Pulmonary artery endothelial cell (primary cell): ENCODE measurements around the gene PPP2R5C. TPM values are rescaled to one million over a fixed set of nuclear protein-coding genes. Genes with fewer than 3 reads are reported as not detected.
A peak's percentile ranks its signal among the peaks of the same experiment; 100 is the strongest.
"Not testable (repeated sequence)": the region's sequence is repeated elsewhere in the genome, so short reads cannot be mapped to it uniquely, and the experiment has no call there.

Experiments used
- DNase-seq: peaks from one replicate; pipeline ENCODE4 v3.0.0-alpha.2; 2011; ENCODE audit warnings: low read depth, low spot score
- total RNA-seq: library from RNA; depleted of rRNA; stranded (reverse); fragments of >200 nt; gene quantifications from 2 replicates; pipeline ENCODE4 v1.2.3, GENCODE V29; 2014

PPP2R5C gene
- total RNA-seq: 81.4 and 81.5 TPM in 2 replicates

GRCh38 chr14:101761032-101761880 lies at the start of gene PPP2R5C:
TSS of gene PPP2R5C (plus strand) at chr14:101761709. CDS start at chr14:101761894, 185 bp downstream.
- DNase-seq: peak; percentile 59

DNA sequence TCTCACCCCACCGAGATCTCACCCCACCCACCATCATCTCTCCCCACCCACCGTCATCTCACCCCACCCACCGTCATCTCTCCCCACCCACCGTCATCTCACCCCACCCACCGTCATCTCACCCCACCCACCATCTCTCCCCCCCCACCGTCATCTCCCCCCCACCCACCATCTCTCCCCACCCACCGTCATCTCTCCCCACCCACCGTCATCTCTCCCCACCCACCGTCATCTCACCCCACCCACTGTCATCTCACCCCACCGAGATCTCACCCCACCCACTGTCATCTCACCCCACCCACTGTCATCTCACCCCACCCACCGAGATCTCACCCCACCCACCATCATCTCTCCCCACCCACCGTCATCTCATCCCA lies 49.7 kb upstream of the PPP2R5C start:
- DNase-seq: not testable (repeated sequence)

DNA sequence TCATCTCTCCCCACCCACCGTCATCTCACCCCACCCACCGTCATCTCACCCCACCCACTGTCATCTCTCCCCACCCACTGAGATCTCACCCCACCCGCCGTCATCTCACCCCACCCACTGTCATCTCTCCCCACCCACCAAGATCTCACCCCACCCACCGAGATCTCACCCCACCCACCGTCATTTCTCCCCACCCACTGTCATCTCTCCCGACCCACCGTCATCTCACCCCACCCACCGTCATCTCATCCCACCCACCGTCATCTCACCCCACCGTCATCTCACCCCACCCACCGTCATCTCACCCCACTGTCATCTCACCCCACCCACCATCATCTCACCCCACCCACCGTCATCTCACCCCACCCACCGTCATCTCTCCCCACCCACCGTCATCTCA lies 49.2 kb upstream of the PPP2R5C start:
- DNase-seq: not testable (repeated sequence)

GRCh38 chr14:101713091-101713490 lies 48.4 kb upstream of the PPP2R5C start:
- DNase-seq: not testable (repeated sequence)

GRCh38 chr14:101713621-101714349 lies 47.7 kb upstream of the PPP2R5C start:
- DNase-seq: no peak

GRCh38 chr14:101714394-101714793 lies 47.1 kb upstream of the PPP2R5C start:
- DNase-seq: no peak

GRCh38 chr14:101715210-101716076 lies 46.1 kb upstream of the PPP2R5C start:
- DNase-seq: no peak

- DNase-seq: no peak
These were observed 45.2 kb upstream of the PPP2R5C start for GRCh38 chr14:101716077-101716950.

GRCh38 chr14:101716956-101717662 lies 44.4 kb upstream of the PPP2R5C start:
- no peak for DNase-seq

DNA sequence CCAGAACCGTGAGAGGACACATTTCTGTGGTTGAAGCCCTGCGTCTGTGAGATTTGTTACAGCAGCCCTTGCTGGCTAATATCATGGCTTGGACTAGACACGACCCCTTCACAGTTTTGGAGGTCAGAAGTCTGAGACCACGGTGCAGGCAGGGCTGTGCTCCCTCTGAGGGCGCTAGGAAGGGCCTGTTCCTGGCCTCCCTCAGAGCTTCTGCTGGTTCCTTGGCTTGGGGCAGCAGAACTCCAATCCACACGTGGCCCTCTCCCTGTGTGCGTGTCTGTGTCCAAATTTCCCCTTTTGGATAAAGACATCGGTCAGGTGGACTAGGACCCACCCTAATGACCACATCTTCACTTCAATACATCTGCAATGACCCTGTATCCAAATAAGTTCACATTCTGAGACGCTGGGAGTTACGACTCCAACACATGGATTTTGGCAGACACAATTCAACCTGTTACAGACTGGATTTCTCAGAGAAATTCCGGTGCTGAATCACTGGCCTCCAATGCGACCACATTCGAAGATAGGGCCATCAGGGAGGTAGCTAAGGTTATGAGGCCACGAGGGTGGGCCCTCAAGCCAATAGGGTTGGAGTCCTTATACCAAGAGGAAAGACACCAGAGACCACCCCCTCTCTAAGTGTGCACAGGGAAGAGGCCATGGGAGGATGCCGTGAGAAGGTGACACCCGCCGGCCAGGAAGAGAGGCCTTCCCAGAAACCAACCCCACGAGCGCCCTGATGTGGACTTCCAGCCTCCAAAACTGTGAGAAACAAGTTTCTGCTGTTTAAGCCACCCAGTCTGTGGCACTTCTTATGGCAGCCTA lies 43.6 kb upstream of the PPP2R5C start:
- DNase-seq: no peak

GRCh38 chr14:101719045-101719645 lies 42.4 kb upstream of the PPP2R5C start:
- DNase-seq: no peak

DNA sequence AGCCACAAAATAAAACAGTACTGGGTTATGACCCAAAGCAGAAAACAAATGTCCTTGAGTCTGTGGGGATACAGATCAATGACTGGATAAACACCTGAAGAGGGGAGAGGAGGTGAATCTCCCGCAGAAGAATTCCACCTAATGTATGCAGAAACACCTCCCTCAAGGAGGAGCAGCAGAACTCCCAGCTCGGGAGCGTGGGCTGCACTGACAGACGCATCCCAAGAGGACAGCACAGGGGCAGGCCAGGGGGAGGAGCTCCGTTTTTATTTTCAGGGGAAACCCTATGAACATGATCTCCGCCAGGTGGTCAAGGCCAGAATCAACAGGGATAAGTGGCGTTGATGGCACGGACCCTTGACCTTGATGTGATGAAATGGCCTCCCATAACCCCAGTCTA lies 41.8 kb upstream of the PPP2R5C start:
- DNase-seq: no peak

DNA sequence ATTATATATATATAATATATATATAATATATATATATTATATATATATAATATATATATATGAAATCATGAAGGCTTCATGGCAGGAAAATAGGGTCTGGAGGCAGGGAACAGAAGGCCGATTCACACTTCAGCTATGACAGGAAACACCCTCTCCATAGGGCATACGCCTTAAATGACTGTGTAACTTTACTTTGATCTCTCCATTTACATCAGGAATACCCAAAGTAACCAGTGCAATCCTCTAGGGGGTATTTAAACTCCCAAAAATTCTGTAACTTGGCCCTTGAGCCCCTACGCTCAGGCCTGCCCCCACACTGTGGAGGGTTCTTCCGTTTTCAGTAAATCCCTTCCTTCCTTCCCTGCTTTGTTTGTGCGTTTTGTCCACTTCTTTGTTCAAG lies 40.4 kb upstream of the PPP2R5C start:
- DNase-seq: no peak

DNA sequence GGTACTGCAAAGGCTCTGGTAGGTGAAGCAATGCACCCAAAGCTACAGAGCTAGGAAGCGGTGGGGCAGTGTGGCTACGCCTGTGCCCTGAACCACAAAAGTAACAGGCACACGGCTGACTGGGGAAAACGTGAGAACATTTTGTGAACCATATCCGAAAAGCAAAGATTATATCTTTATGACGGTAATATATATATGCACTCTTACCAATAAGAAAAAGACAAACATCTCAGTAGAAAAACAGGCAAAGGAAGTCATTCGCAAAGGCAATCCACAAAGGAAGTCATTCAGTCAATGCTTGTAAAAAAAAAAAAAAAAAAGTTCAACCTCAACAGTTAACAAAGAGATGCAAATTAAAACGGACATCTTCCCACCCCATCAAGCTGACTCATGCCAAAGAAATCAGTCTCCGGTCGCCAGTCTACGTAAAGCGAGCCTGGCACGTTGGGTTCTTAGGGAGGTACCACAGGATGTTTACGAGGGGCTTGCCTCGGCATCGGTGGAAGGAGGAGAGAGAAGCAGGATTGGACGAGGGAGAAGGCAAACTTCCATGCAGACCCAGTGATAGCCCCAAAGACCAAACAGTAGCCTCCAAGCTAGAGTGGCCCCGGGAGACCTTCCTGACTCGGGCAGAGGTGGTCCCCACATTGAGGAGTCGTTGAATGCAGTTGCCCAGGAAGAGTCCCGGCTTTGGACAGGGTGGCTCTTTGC lies 39.4 kb upstream of the PPP2R5C start:
- peak; percentile 20 for DNase-seq

GRCh38 chr14:101723061-101723595 lies 38.4 kb upstream of the PPP2R5C start:
- DNase-seq: no peak

DNA sequence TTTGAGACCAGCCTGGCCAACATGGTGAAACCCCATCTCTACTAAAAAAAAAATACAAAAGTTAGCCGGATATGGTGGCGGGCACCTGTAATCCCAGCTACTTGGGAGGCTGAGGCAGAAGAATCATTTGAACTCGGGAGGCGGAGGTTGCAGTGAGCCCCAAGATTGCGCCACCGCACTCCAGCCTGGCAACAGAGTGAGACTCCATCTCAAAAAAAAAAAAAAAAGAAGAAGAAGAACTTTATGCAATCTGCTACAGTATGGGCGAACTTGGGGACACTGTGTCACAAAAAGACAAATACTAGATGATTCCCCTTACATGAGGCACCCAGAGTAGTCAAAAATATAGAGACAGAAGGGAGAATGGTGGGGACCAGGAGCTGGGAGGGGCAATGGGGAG lies 35.9 kb upstream of the PPP2R5C start:
- DNase-seq: not testable (repeated sequence)

- DNase-seq: no peak
These were observed 35.1 kb upstream of the PPP2R5C start for GRCh38 chr14:101726295-101726953.
